Right renal cortex interstitium (tissue), 3 donors: ENCODE results near the gene SERPINA9. TPM values are rescaled to one million over a fixed set of nuclear protein-coding genes. Genes with fewer than 3 reads are reported as not detected.
A peak's percentile ranks its signal among the peaks of the same experiment; 100 is the strongest.
"Not testable (repeated sequence)": the region's sequence is repeated elsewhere in the genome, so short reads cannot be mapped to it uniquely, and the experiment has no call there.

Source experiments
- DNase-seq, 3 donors: peaks; one replicate each; pipeline ENCODE4 v3.0.0-alpha.2; 2013; ENCODE audit warnings: low read depth in 3 of 3, low spot score in 2 of 3
- polyA plus RNA-seq, 3 donors: library from polyadenylated mRNA; unstranded; fragments of 120-200 nt; gene quantifications; one replicate each; pipeline ENCODE4 v1.2.1, GENCODE V29; 2013; ENCODE audit not compliant: insufficient read length in 3 of 3

Gene SERPINA9
- polyA plus RNA-seq, 3 donors, result not detected

GRCh38 chr14:94486883-94487282, 10.9 kb upstream of the SERPINA9 start:
- no peak for DNase-seq

- DNase-seq, result peak; percentile 27 to 41 (median 33)
Observed at GRCh38 chr14:94485944-94486841, 10.2 kb upstream of the SERPINA9 start.

GRCh38 chr14:94484481-94484880, 8.5 kb upstream of the SERPINA9 start:
- DNase-seq, result no peak

- no peak for DNase-seq
Observed at GRCh38 chr14:94483729-94484275, 7.8 kb upstream of the SERPINA9 start.

- DNase-seq, result no peak
Observed at GRCh38 chr14:94483071-94483451, 7.1 kb upstream of the SERPINA9 start.

- not testable (repeated sequence) for DNase-seq
Observed at GRCh38 chr14:94482132-94483070, 6.4 kb upstream of the SERPINA9 start.

- DNase-seq, result no peak
Observed at GRCh38 chr14:94481468-94482131, 5.6 kb upstream of the SERPINA9 start.

GRCh38 chr14:94480809-94481208, 4.8 kb upstream of the SERPINA9 start:
- peak in 1 of 3 donors; percentile 19 for DNase-seq

GRCh38 chr14:94478420-94478819, 2.4 kb upstream of the SERPINA9 start:
- no peak for DNase-seq

GRCh38 chr14:94474581-94475031, 1.4 kb downstream of the SERPINA9 start:
- no peak for DNase-seq

- no peak for DNase-seq
Observed at GRCh38 chr14:94473666-94474410, 2.2 kb downstream of the SERPINA9 start.

GRCh38 chr14:94472842-94473241, 3.2 kb downstream of the SERPINA9 start:
- DNase-seq, result no peak

- no peak for DNase-seq
Observed at GRCh38 chr14:94471045-94471444, 5.0 kb downstream of the SERPINA9 start.

- DNase-seq, result no peak
Observed at GRCh38 chr14:94470311-94470710, 5.7 kb downstream of the SERPINA9 start.

GRCh38 chr14:94469261-94469660, 6.7 kb downstream of the SERPINA9 start:
- no peak for DNase-seq

- no peak for DNase-seq
Observed at GRCh38 chr14:94467728-94468520, 8.1 kb downstream of the SERPINA9 start.

GRCh38 chr14:94466706-94467370, 9.2 kb downstream of the SERPINA9 start:
- DNase-seq, result no peak

GRCh38 chr14:94465042-94465441, 11.0 kb downstream of the SERPINA9 start:
- no peak for DNase-seq
